Left ventricle myocardium inferior (tissue), 1 donor: ENCODE results near the gene CCN2. TPM values are rescaled to one million over a fixed set of nuclear protein-coding genes. Genes with fewer than 3 reads are reported as not detected.

Source experiments
- DNase-seq: peaks from one replicate; pipeline ENCODE4 v3.0.0-alpha.2; 2020
- H3K27ac ChIP-seq: fragments of 200-600 bp; replicated peaks from 2 replicates; pipeline ENCODE4 v1.8.0; 2021
- H3K27me3 ChIP-seq: fragments of 200-600 bp; 2 replicates; pipeline ENCODE4 v1.8.0; 2021; ENCODE audit warnings: low read depth
- H3K36me3 ChIP-seq: fragments of 200-600 bp; 2 replicates; pipeline ENCODE4 v1.8.0; 2021
- H3K4me1 ChIP-seq: fragments of 200-600 bp; 2 replicates; pipeline ENCODE4 v1.8.0; 2021
- H3K4me3 ChIP-seq: fragments of 200-600 bp; 2 replicates; pipeline ENCODE4 v1.8.0; 2021; ENCODE audit warnings: mild to moderate bottlenecking, moderate library complexity
- H3K9me3 ChIP-seq: fragments of 200-600 bp; replicated peaks from 2 replicates; pipeline ENCODE4 v1.8.0; 2021
- intact Hi-C: fragments of 100-400 bp; cut with micrococcal nuclease; formaldehyde crosslinking; loops from one replicate; pipeline ENCODE4 v1.11.0; 2022
- total RNA-seq: library from RNA; stranded (reverse); fragmentation: NEBNext Ultra II Directional; extraction: Animal tissue kit (Norgen Biotek cat#: 25700); gene quantifications from one replicate; pipeline ENCODE4 v1.2.1, GENCODE V29; 2021
- TF ChIP-seq, protein P1 (sequence below): fragments of 200-600 bp; IDR thresholded peaks from 2 replicates; pipeline ENCODE4 v1.8.0; 2021; ENCODE audit warnings: antibody characterized with exemption, mild to moderate bottlenecking, borderline replicate concordance
- donor health status: DM: no; HTN: yes; CAD: no; lungs with severe emphysema.

The CCN2 gene
- total RNA-seq, 1 donor from 2014 or later = 33.0 TPM

DNA sequence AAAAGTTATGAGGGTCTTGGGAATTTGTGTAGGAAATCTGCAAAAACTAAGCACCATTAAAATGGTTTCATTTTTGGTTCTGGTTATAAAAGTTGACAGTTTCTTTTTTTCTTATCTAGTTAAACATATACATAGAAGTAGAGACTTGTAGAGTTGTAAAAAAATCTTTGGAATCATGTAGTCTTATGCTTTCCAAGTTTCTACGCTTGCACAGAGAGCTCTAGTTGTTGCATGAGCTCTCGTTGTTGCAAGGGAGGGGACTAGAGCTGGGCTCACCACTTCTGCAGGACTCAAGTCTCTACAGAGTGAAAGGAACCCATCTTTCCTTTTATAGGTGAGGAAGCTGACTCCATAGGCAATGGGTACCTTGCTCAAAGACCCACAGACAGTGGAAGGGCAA is 21.6 kb upstream of the CCN2 start:
- Histone ChIP-seq H3K4me3 (no peak overlapping the region), H3K27ac (no peak overlapping the region), H3K27me3 (no peaks in the 10 kb centered on the region), H3K36me3 (no peaks in the 10 kb centered on the region), H3K4me1 (peaks cover 4% of the 10 kb centered on the region), H3K9me3 (no peaks in the 10 kb centered on the region)
- TF ChIP-seq, protein P1, sequence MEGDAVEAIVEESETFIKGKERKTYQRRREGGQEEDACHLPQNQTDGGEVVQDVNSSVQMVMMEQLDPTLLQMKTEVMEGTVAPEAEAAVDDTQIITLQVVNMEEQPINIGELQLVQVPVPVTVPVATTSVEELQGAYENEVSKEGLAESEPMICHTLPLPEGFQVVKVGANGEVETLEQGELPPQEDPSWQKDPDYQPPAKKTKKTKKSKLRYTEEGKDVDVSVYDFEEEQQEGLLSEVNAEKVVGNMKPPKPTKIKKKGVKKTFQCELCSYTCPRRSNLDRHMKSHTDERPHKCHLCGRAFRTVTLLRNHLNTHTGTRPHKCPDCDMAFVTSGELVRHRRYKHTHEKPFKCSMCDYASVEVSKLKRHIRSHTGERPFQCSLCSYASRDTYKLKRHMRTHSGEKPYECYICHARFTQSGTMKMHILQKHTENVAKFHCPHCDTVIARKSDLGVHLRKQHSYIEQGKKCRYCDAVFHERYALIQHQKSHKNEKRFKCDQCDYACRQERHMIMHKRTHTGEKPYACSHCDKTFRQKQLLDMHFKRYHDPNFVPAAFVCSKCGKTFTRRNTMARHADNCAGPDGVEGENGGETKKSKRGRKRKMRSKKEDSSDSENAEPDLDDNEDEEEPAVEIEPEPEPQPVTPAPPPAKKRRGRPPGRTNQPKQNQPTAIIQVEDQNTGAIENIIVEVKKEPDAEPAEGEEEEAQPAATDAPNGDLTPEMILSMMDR = no peak
- DNase-seq = no peak
- intact Hi-C loops = no loop called here

DNA sequence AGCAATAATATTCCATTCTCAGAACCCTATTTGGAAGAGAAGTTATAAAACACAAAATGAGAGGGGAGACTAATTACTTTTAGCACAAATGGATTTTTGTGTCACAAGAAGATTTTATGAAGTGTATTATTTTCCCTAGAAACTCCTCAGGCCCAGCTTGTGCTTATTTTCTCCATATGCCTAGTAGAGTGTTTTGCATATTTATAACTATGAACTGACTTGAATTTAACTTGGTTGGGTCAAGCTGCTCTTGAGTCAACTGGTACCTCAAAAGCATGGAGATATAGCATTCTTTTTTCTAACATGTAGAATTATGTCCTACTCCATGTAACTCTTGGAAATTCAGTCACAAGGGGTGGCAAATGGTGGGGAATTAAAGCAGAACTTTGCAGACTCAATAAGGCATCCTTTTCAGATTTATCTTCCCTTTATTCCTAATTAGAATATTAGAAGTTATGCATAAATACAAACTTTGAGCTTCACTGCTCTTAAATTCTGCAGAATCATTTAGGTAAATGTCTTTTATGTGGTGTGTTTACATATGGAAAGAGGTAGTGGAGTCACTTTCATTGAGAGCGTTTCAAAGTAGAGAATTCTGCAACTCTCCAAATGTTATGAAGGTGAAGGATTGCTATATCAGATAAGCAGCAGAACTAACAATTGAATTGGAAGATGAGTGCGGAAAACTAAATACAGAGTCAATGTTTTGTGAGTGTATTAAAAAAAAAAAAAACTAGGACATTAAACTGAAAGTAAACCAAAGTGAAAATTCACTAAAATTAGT is 19.1 kb upstream of the CCN2 start:
- TF ChIP-seq, protein P1 = no peak
- Histone ChIP-seq H3K9me3 (no peaks in the 10 kb centered on the region), H3K4me1 (no peaks in the 10 kb centered on the region), H3K27me3 (no peaks in the 10 kb centered on the region), H3K4me3 (no peak overlapping the region), H3K36me3 (no peaks in the 10 kb centered on the region), H3K27ac (no peak overlapping the region)
- intact Hi-C loops = no loop called here
- no peak for DNase-seq

DNA sequence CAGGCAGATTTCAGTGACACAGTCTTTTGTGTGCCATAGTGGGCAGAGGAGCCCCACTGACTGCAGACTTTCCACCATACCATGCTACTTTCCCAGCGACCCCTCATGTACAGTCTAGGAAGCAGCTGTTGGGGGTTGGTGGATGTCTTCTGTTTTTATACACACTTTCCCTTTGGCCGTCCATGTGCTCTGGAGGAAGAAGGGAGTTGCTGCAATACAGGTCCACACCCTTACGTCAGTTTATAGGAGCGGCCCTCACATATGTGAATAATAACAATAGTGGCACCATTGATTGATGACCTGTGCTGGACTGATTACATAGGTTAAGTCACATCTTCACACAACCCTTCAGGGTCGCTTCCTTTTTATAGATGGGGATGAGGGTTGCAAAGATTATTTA is 17.5 kb upstream of the CCN2 start:
- Histone ChIP-seq H3K27me3 (no peaks in the 10 kb centered on the region), H3K4me1 (no peaks in the 10 kb centered on the region), H3K4me3 (no peak overlapping the region), H3K27ac (no peak overlapping the region), H3K9me3 (no peaks in the 10 kb centered on the region), H3K36me3 (no peaks in the 10 kb centered on the region)
- intact Hi-C loops = no loop called here
- TF ChIP-seq, protein P1 = no peak
- no peak for DNase-seq

DNA sequence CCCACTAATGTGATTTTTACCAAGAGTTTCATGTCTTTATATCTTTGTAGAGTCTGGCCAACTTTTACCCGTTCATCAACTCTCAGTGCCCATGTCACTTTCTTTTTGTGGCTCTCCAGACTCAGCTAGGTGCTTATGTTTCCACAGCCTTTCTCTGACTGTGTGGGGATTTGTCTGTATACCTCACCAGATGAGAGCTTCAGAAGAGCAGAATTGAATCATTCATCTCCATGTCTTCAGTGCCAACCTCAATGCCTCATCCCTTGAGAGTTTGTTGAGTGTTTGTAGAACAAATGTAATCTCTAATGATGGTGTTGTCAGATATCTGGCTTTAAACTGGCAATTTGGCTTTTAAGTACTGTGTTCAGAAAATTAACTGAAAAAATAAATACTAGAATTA is 16.8 kb upstream of the CCN2 start:
- H3K27me3 ChIP-seq = no peaks in the 10 kb centered on the region
- no peak overlapping the region for H3K4me3 ChIP-seq
- intact Hi-C loops = no loop called here
- no peaks in the 10 kb centered on the region for H3K9me3 ChIP-seq
- H3K27ac ChIP-seq = no peak overlapping the region
- TF ChIP-seq, protein P1 = no peak
- no peaks in the 10 kb centered on the region for H3K4me1 ChIP-seq
- H3K36me3 ChIP-seq = no peaks in the 10 kb centered on the region
- no peak for DNase-seq

DNA sequence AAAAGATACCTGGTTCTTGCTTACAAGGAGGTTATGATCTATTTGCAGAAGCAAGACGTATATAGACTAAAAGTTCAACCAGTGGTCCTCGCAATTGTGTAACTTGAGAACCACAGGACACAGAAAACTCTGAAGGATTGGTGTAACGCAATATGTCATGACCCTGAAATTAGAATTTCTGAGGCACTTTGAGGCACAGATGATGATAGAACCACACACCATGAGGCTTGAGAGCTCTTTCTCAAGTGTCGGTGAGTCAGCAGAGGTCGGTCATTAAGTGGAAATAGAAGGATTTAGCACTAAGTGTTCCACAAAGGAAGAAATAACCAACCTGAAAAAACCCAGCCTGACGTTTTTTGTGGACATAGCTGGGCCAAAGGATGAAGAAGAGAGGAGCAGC is 15.3 kb upstream of the CCN2 start:
- TF ChIP-seq, protein P1 = no peak
- no peaks in the 10 kb centered on the region for H3K4me1 ChIP-seq
- no peaks in the 10 kb centered on the region for H3K9me3 ChIP-seq
- no peak for DNase-seq
- no peaks in the 10 kb centered on the region for H3K27me3 ChIP-seq
- no peak overlapping the region for H3K27ac ChIP-seq
- intact Hi-C loops = no loop called here
- H3K4me3 ChIP-seq = no peak overlapping the region
- no peaks in the 10 kb centered on the region for H3K36me3 ChIP-seq
